HG03460 (cell line): ENCODE results near the gene OSBPL5.

Experiments
- ATAC-seq: cut with Tn5 transposase; IDR thresholded peaks from one replicate; pipeline ENCODE4 v1.9.1; 2021; ENCODE audit not compliant: unreplicated experiment

OSBPL5 gene

GRCh38 chr11:3164138-3164551 lies 965 bp downstream of the OSBPL5 start:
- no peak for ATAC-seq

- no peak for ATAC-seq
Measured at GRCh38 chr11:3163241-3163981, 1.7 kb downstream of the OSBPL5 start.

GRCh38 chr11:3162410-3163240 lies 2.5 kb downstream of the OSBPL5 start:
- ATAC-seq: no peak

- ATAC-seq: no peak
Measured at GRCh38 chr11:3161720-3162409, 3.2 kb downstream of the OSBPL5 start.

- no peak for ATAC-seq
Measured at GRCh38 chr11:3161309-3161708, 3.8 kb downstream of the OSBPL5 start.

- no peak for ATAC-seq
Measured at GRCh38 chr11:3160252-3161031, 4.7 kb downstream of the OSBPL5 start.

GRCh38 chr11:3159296-3160190 lies 5.6 kb downstream of the OSBPL5 start:
- no peak for ATAC-seq

- no peak for ATAC-seq
Measured at GRCh38 chr11:3158821-3159220, 6.3 kb downstream of the OSBPL5 start.

GRCh38 chr11:3158131-3158591 lies 6.9 kb downstream of the OSBPL5 start:
- ATAC-seq: no peak

- no peak for ATAC-seq
Measured at GRCh38 chr11:3157381-3158130, 7.6 kb downstream of the OSBPL5 start.

- no peak for ATAC-seq
Measured at GRCh38 chr11:3156661-3157311, 8.3 kb downstream of the OSBPL5 start.

- no peak for ATAC-seq
Measured at GRCh38 chr11:3156282-3156660, 8.8 kb downstream of the OSBPL5 start.

- no peak for ATAC-seq
Measured at GRCh38 chr11:3155691-3156258, 9.3 kb downstream of the OSBPL5 start.

GRCh38 chr11:3155216-3155615 lies 9.9 kb downstream of the OSBPL5 start:
- no peak for ATAC-seq

GRCh38 chr11:3154001-3154599 lies 11.0 kb downstream of the OSBPL5 start:
- ATAC-seq: no peak

GRCh38 chr11:3153291-3153861 lies 11.7 kb downstream of the OSBPL5 start:
- ATAC-seq: no peak

- no peak for ATAC-seq
Measured at GRCh38 chr11:3152471-3153110, 12.5 kb downstream of the OSBPL5 start.
